ENCODE data around the gene RPIA. TPM values are rescaled to one million over a fixed set of nuclear protein-coding genes. Genes with fewer than 3 reads are reported as not detected.

Gene RPIA
- total RNA-seq, 1 donor from 2014 or later, result 22.4 TPM

- Mint-ChIP-seq H3K27ac (ENCODE audit: unreplicated experiment) (no peak overlapping the region), H3K27me3 (ENCODE audit: unreplicated experiment) (no peaks in the 10 kb centered on the region), H3K9me3 (ENCODE audit: unreplicated experiment) (no peaks in the 10 kb centered on the region), H3K4me3 (ENCODE audit: unreplicated experiment) (no peak overlapping the region), H3K36me3 (ENCODE audit: low read depth, unreplicated experiment) (no peaks in the 10 kb centered on the region), H3K4me1 (ENCODE audit: unreplicated experiment) (peaks cover 36% of the 10 kb centered on the region)
- DNase-seq (ENCODE audit: low spot score), result no peak
- TF ChIP-seq CTCF (IDR thresholded peaks at IDR 0.05; ENCODE audit: unreplicated experiment), result no peak
These were observed 30.9 kb upstream of the RPIA start for GRCh38 chr2:88660622-88661021.

- Mint-ChIP-seq H3K27ac (ENCODE audit: unreplicated experiment) (no peak overlapping the region), H3K4me3 (ENCODE audit: unreplicated experiment) (no peak overlapping the region), H3K27me3 (ENCODE audit: unreplicated experiment) (peaks cover 6% of the 10 kb centered on the region), H3K36me3 (ENCODE audit: low read depth, unreplicated experiment) (no peaks in the 10 kb centered on the region), H3K4me1 (ENCODE audit: unreplicated experiment) (peaks cover 14% of the 10 kb centered on the region), H3K9me3 (ENCODE audit: unreplicated experiment) (no peaks in the 10 kb centered on the region)
- no peak for DNase-seq (ENCODE audit: low spot score)
- no peak for TF ChIP-seq CTCF (IDR thresholded peaks at IDR 0.05; ENCODE audit: unreplicated experiment)
These were observed 24.9 kb upstream of the RPIA start for GRCh38 chr2:88666576-88666975.

- Mint-ChIP-seq H3K9me3 (ENCODE audit: unreplicated experiment) (no peaks in the 10 kb centered on the region), H3K27ac (ENCODE audit: unreplicated experiment) (no peak overlapping the region), H3K4me3 (ENCODE audit: unreplicated experiment) (no peak overlapping the region), H3K27me3 (ENCODE audit: unreplicated experiment) (peaks cover 6% of the 10 kb centered on the region), H3K4me1 (ENCODE audit: unreplicated experiment) (peaks cover 14% of the 10 kb centered on the region), H3K36me3 (ENCODE audit: low read depth, unreplicated experiment) (no peaks in the 10 kb centered on the region)
- TF ChIP-seq CTCF (IDR thresholded peaks at IDR 0.05; ENCODE audit: unreplicated experiment), result no peak
- no peak for DNase-seq (ENCODE audit: low spot score)
These were observed 24.3 kb upstream of the RPIA start for GRCh38 chr2:88667219-88667618.

- Mint-ChIP-seq H3K4me3 (ENCODE audit: unreplicated experiment) (no peak overlapping the region), H3K27ac (ENCODE audit: unreplicated experiment) (no peak overlapping the region), H3K4me1 (ENCODE audit: unreplicated experiment) (peaks cover 13% of the 10 kb centered on the region), H3K36me3 (ENCODE audit: low read depth, unreplicated experiment) (no peaks in the 10 kb centered on the region), H3K27me3 (ENCODE audit: unreplicated experiment) (peaks cover 6% of the 10 kb centered on the region), H3K9me3 (ENCODE audit: unreplicated experiment) (no peaks in the 10 kb centered on the region)
- no peak for TF ChIP-seq CTCF (IDR thresholded peaks at IDR 0.05; ENCODE audit: unreplicated experiment)
- DNase-seq (ENCODE audit: low spot score), result no peak
These were observed 22.6 kb upstream of the RPIA start for GRCh38 chr2:88668862-88669261.

GRCh38 chr2:88669482-88670214 is 21.8 kb upstream of the RPIA start:
- H3K9me3 Mint-ChIP-seq (ENCODE audit: unreplicated experiment), result no peaks in the 10 kb centered on the region
- H3K27ac Mint-ChIP-seq (ENCODE audit: unreplicated experiment), result no peak overlapping the region
- peak; percentile 70 for TF ChIP-seq CTCF (IDR thresholded peaks at IDR 0.05; ENCODE audit: unreplicated experiment)
- H3K36me3 Mint-ChIP-seq (ENCODE audit: low read depth, unreplicated experiment), result no peaks in the 10 kb centered on the region
- no peak overlapping the region for H3K4me3 Mint-ChIP-seq (ENCODE audit: unreplicated experiment)
- H3K27me3 Mint-ChIP-seq (ENCODE audit: unreplicated experiment), result peaks cover 6% of the 10 kb centered on the region
- peak; percentile 31 for DNase-seq (ENCODE audit: low spot score)
- H3K4me1 Mint-ChIP-seq (ENCODE audit: unreplicated experiment), result peaks cover 21% of the 10 kb centered on the region
